Thoracic aorta endothelial cell (primary cell): ENCODE measurements around the gene CSNK1A1. TPM values are rescaled to one million over a fixed set of nuclear protein-coding genes. Genes with fewer than 3 reads are reported as not detected.

Source experiments
- total RNA-seq: library from RNA; depleted of rRNA; stranded (reverse); fragments of >200 nt; gene quantifications from 2 replicates; pipeline ENCODE4 v1.2.3, GENCODE V29; 2012

CSNK1A1 gene
- total RNA-seq: 452 and 495 TPM in 2 replicates

GRCh38 chr5:149551227-149552037 is at the start of gene CSNK1A1:
CSNK1A1 (minus strand) TSS chr5:149551439; CDS start chr5:149550964, 475 bp downstream.

GRCh38 chr5:149581192-149581861 is 30.1 kb upstream of the CSNK1A1 start, which contains the start of gene ARHGEF37:
ARHGEF37 (plus strand) TSS chr5:149581498; CDS start chr5:149597770, 16,272 bp downstream.

Other genes starting within 250 kb of the CSNK1A1 start
- gene GRPEL2, start 205.9 kb downstream of the CSNK1A1 start, total RNA-seq: 66.9 and 88.0 TPM in 2 replicates
- 12.1 and 14.3 TPM in 2 replicates for gene PCYOX1L, start 193.4 kb downstream of the CSNK1A1 start, total RNA-seq
- not detected in 2 replicates for gene IL17B, start 172.1 kb downstream of the CSNK1A1 start, total RNA-seq
- gene ARHGEF37, start 30.1 kb upstream of the CSNK1A1 start, total RNA-seq: 8.0 TPM in 2 replicates
- gene PPARGC1B, start 178.9 kb upstream of the CSNK1A1 start, total RNA-seq: 1.6 and 2.4 TPM in 2 replicates